ENCODE data around the gene DGCR2. TPM values are rescaled to one million over a fixed set of nuclear protein-coding genes. Genes with fewer than 3 reads are reported as not detected.

Gene DGCR2
- total RNA-seq, 1 experiment from 2014 or later, result 18.6 TPM

GRCh38 chr22:19120829-19121630 lies 1.2 kb downstream of the DGCR2 start:
- peak overlapping the region; percentile 87 for H3K4me3 ChIP-seq (ENCODE audit: low read length)
- DNase-seq, result no peak
- H3K79me2 ChIP-seq (ENCODE audit: low read length), result peaks cover 61% of the 10 kb centered on the region
- H3K27ac ChIP-seq (ENCODE audit: low read length), result peak overlapping the region; percentile 78
- H3K27me3 ChIP-seq (ENCODE audit: low read length), result no peaks in the 10 kb centered on the region
- H3K9ac ChIP-seq (ENCODE audit: low read length), result peak overlapping the region; percentile 93
- no peaks in the 10 kb centered on the region for H3K36me3 ChIP-seq (ENCODE audit: insufficient read depth, low read length)
- no peaks in the 10 kb centered on the region for H3K9me3 ChIP-seq (ENCODE audit: low read length)
- no peaks in the 10 kb centered on the region for H3K9me2 ChIP-seq (replicated peaks; ENCODE audit: insufficient read depth, low read length)
- H4K20me1 ChIP-seq (ENCODE audit: insufficient read depth, low read depth, low read length), result peaks cover 53% of the 10 kb centered on the region
- no peak overlapping the region for H2AFZ ChIP-seq (ENCODE audit: low read length)
- H3K4me2 ChIP-seq (ENCODE audit: low read depth, low read length, poor library complexity, severe bottlenecking), result peak overlapping the region; percentile 89
- H3K4me1 ChIP-seq (ENCODE audit: low read length), result peaks cover 64% of the 10 kb centered on the region

GRCh38 chr22:19119949-19120348 lies 2.3 kb downstream of the DGCR2 start:
- peak overlapping the region; percentile 89 for H3K4me2 ChIP-seq (ENCODE audit: low read depth, low read length, poor library complexity, severe bottlenecking)
- peaks cover 62% of the 10 kb centered on the region for H4K20me1 ChIP-seq (ENCODE audit: insufficient read depth, low read depth, low read length)
- peak overlapping the region; percentile 87; the same call in 1 of the 2 replicates for H3K4me3 ChIP-seq (ENCODE audit: low read length)

GRCh38 chr22:19118329-19118880 lies 3.8 kb downstream of the DGCR2 start:
- H3K9ac ChIP-seq (ENCODE audit: low read length), result peak overlapping the region; percentile 93
- no peaks in the 10 kb centered on the region for H3K27me3 ChIP-seq (ENCODE audit: low read length)
- H3K79me2 ChIP-seq (ENCODE audit: low read length), result peaks cover 86% of the 10 kb centered on the region
- peak; percentile 83 for DNase-seq
- no peaks in the 10 kb centered on the region for H3K9me2 ChIP-seq (replicated peaks; ENCODE audit: insufficient read depth, low read length)
- peaks cover 70% of the 10 kb centered on the region for H4K20me1 ChIP-seq (ENCODE audit: insufficient read depth, low read depth, low read length)
- peak overlapping the region; percentile 87; the same call in 1 of the 2 replicates for H3K4me3 ChIP-seq (ENCODE audit: low read length)
- H3K4me1 ChIP-seq (ENCODE audit: low read length), result peaks cover 71% of the 10 kb centered on the region
- no peaks in the 10 kb centered on the region for H3K36me3 ChIP-seq (ENCODE audit: insufficient read depth, low read length)
- no peak overlapping the region for H2AFZ ChIP-seq (ENCODE audit: low read length)
- peak overlapping the region; percentile 89 for H3K4me2 ChIP-seq (ENCODE audit: low read depth, low read length, poor library complexity, severe bottlenecking)
- no peaks in the 10 kb centered on the region for H3K9me3 ChIP-seq (ENCODE audit: low read length)
- H3K27ac ChIP-seq (ENCODE audit: low read length), result peak overlapping the region; percentile 78

More at GRCh38 chr22:19119949-19120348, 2.3 kb downstream of the DGCR2 start:
- Histone ChIP-seq H3K9me2 (replicated peaks; ENCODE audit: insufficient read depth, low read length) (no peaks in the 10 kb centered on the region), H3K27ac (ENCODE audit: low read length) (peak overlapping the region; percentile 78), H3K4me1 (ENCODE audit: low read length) (peaks cover 71% of the 10 kb centered on the region), H2AFZ (ENCODE audit: low read length) (no peak overlapping the region), H3K79me2 (ENCODE audit: low read length) (peaks cover 72% of the 10 kb centered on the region), H3K27me3 (ENCODE audit: low read length) (no peaks in the 10 kb centered on the region), H3K9me3 (ENCODE audit: low read length) (no peaks in the 10 kb centered on the region), H3K9ac (ENCODE audit: low read length) (peak overlapping the region; percentile 93), H3K36me3 (ENCODE audit: insufficient read depth, low read length) (no peaks in the 10 kb centered on the region)
- no peak for DNase-seq

GRCh38 chr22:19117111-19117512 lies 5.1 kb downstream of the DGCR2 start:
- no peak overlapping the region for H3K4me3 ChIP-seq (ENCODE audit: low read length)
- no peak overlapping the region for H2AFZ ChIP-seq (ENCODE audit: low read length)
- H3K9me3 ChIP-seq (ENCODE audit: low read length), result no peaks in the 10 kb centered on the region
- H3K4me2 ChIP-seq (ENCODE audit: low read depth, low read length, poor library complexity, severe bottlenecking), result peak overlapping the region; percentile 30
- peaks cover 62% of the 10 kb centered on the region for H3K4me1 ChIP-seq (ENCODE audit: low read length)
- H3K27me3 ChIP-seq (ENCODE audit: low read length), result no peaks in the 10 kb centered on the region
- peak overlapping the region; percentile 78 for H3K27ac ChIP-seq (ENCODE audit: low read length)
- H3K9ac ChIP-seq (ENCODE audit: low read length), result no peak overlapping the region
- H3K79me2 ChIP-seq (ENCODE audit: low read length), result peaks cover 99% of the 10 kb centered on the region
- H4K20me1 ChIP-seq (ENCODE audit: insufficient read depth, low read depth, low read length), result peaks cover 70% of the 10 kb centered on the region
- no peaks in the 10 kb centered on the region for H3K9me2 ChIP-seq (replicated peaks; ENCODE audit: insufficient read depth, low read length)
- no peak for DNase-seq
- H3K36me3 ChIP-seq (ENCODE audit: insufficient read depth, low read length), result no peaks in the 10 kb centered on the region

- DNase-seq, result peak; percentile 77
- Histone ChIP-seq H3K9ac (ENCODE audit: low read length) (peak overlapping the region; percentile 34), H3K4me1 (ENCODE audit: low read length) (peaks cover 64% of the 10 kb centered on the region), H2AFZ (ENCODE audit: low read length) (no peak overlapping the region), H3K9me3 (ENCODE audit: low read length) (no peaks in the 10 kb centered on the region), H3K4me2 (ENCODE audit: low read depth, low read length, poor library complexity, severe bottlenecking) (peak overlapping the region; percentile 6), H4K20me1 (ENCODE audit: insufficient read depth, low read depth, low read length) (peaks cover 59% of the 10 kb centered on the region), H3K36me3 (ENCODE audit: insufficient read depth, low read length) (no peaks in the 10 kb centered on the region), H3K9me2 (replicated peaks; ENCODE audit: insufficient read depth, low read length) (no peaks in the 10 kb centered on the region), H3K4me3 (ENCODE audit: low read length) (no peak overlapping the region), H3K27me3 (ENCODE audit: low read length) (no peaks in the 10 kb centered on the region), H3K79me2 (ENCODE audit: low read length) (peaks cover 97% of the 10 kb centered on the region), H3K27ac (ENCODE audit: low read length) (peak overlapping the region; percentile 43)
Observed at GRCh38 chr22:19115628-19116027, 6.6 kb downstream of the DGCR2 start.

GRCh38 chr22:19114984-19115552 lies 7.1 kb downstream of the DGCR2 start:
- Histone ChIP-seq H4K20me1 (ENCODE audit: insufficient read depth, low read depth, low read length) (peaks cover 54% of the 10 kb centered on the region), H3K4me1 (ENCODE audit: low read length) (peaks cover 62% of the 10 kb centered on the region)

GRCh38 chr22:19113429-19113828 lies 8.8 kb downstream of the DGCR2 start:
- peaks cover 97% of the 10 kb centered on the region for H3K79me2 ChIP-seq (ENCODE audit: low read length)
- DNase-seq, result no peak
- peaks cover 46% of the 10 kb centered on the region for H4K20me1 ChIP-seq (ENCODE audit: insufficient read depth, low read depth, low read length)
- H3K9ac ChIP-seq (ENCODE audit: low read length), result no peak overlapping the region
- H2AFZ ChIP-seq (ENCODE audit: low read length), result no peak overlapping the region
- no peaks in the 10 kb centered on the region for H3K9me2 ChIP-seq (replicated peaks; ENCODE audit: insufficient read depth, low read length)
- no peaks in the 10 kb centered on the region for H3K36me3 ChIP-seq (ENCODE audit: insufficient read depth, low read length)
- no peak overlapping the region for H3K4me2 ChIP-seq (ENCODE audit: low read depth, low read length, poor library complexity, severe bottlenecking)
- no peaks in the 10 kb centered on the region for H3K27me3 ChIP-seq (ENCODE audit: low read length)
- no peak overlapping the region for H3K27ac ChIP-seq (ENCODE audit: low read length)
- no peaks in the 10 kb centered on the region for H3K9me3 ChIP-seq (ENCODE audit: low read length)
- H3K4me1 ChIP-seq (ENCODE audit: low read length), result peaks cover 59% of the 10 kb centered on the region
- no peak overlapping the region for H3K4me3 ChIP-seq (ENCODE audit: low read length)

More at GRCh38 chr22:19114984-19115552, 7.1 kb downstream of the DGCR2 start:
- Histone ChIP-seq H3K27ac (ENCODE audit: low read length) (peak overlapping the region; percentile 43; the same call in 1 of the 2 replicates), H3K4me3 (ENCODE audit: low read length) (no peak overlapping the region), H3K9me2 (replicated peaks; ENCODE audit: insufficient read depth, low read length) (no peaks in the 10 kb centered on the region), H2AFZ (ENCODE audit: low read length) (no peak overlapping the region), H3K9ac (ENCODE audit: low read length) (0 out of 2 replicates have a peak overlapping the region, but pooled peaks have one; percentile 34), H3K27me3 (ENCODE audit: low read length) (no peaks in the 10 kb centered on the region), H3K79me2 (ENCODE audit: low read length) (peaks cover 97% of the 10 kb centered on the region), H3K4me2 (ENCODE audit: low read depth, low read length, poor library complexity, severe bottlenecking) (no peak overlapping the region), H3K36me3 (ENCODE audit: insufficient read depth, low read length) (no peaks in the 10 kb centered on the region), H3K9me3 (ENCODE audit: low read length) (no peaks in the 10 kb centered on the region)
- no peak for DNase-seq

- H4K20me1 ChIP-seq (ENCODE audit: insufficient read depth, low read depth, low read length), result peaks cover 39% of the 10 kb centered on the region
- no peaks in the 10 kb centered on the region for H3K36me3 ChIP-seq (ENCODE audit: insufficient read depth, low read length)
- no peak overlapping the region for H3K9ac ChIP-seq (ENCODE audit: low read length)
- no peak for DNase-seq
- H3K4me3 ChIP-seq (ENCODE audit: low read length), result no peak overlapping the region
- H3K9me3 ChIP-seq (ENCODE audit: low read length), result no peaks in the 10 kb centered on the region
- peak overlapping the region; percentile 32 for H3K27ac ChIP-seq (ENCODE audit: low read length)
- H3K27me3 ChIP-seq (ENCODE audit: low read length), result no peaks in the 10 kb centered on the region
- no peak overlapping the region for H2AFZ ChIP-seq (ENCODE audit: low read length)
- H3K79me2 ChIP-seq (ENCODE audit: low read length), result peaks cover 97% of the 10 kb centered on the region
- no peaks in the 10 kb centered on the region for H3K9me2 ChIP-seq (replicated peaks; ENCODE audit: insufficient read depth, low read length)
- H3K4me1 ChIP-seq (ENCODE audit: low read length), result peaks cover 52% of the 10 kb centered on the region
- H3K4me2 ChIP-seq (ENCODE audit: low read depth, low read length, poor library complexity, severe bottlenecking), result no peak overlapping the region
Observed at GRCh38 chr22:19111584-19111983, 10.6 kb downstream of the DGCR2 start.

All from Karpas-422 (cell line).